ENCODE data around the gene TOMM34.
A peak's percentile ranks its signal among the peaks of the same experiment; 100 is the strongest.

Gene TOMM34

GRCh38 chr20:44916586-44916985, 43.6 kb downstream of the TOMM34 start:
- in situ Hi-C loops (cut with HindIII; ENCODE audit: low pct_ligation_motif_present, low sequenced_read_pairs): no loop called here
- Histone ChIP-seq H3K4me3 (ENCODE audit: low read depth, low read length) (no peak overlapping the region), H3K27ac (no peak overlapping the region), H3K36me3 (replicated peaks) (peaks cover 10% of the 10 kb centered on the region), H3K27me3 (replicated peaks) (no peaks in the 10 kb centered on the region)
- no peak for DNase-seq
- TF ChIP-seq CTCF (IDR thresholded peaks at IDR 0.05; ENCODE audit: low read depth, low read length, missing control alignments): no peak

- in situ Hi-C loops (cut with HindIII; ENCODE audit: low pct_ligation_motif_present, low sequenced_read_pairs): no loop called here
- peaks cover 8% of the 10 kb centered on the region for H3K36me3 ChIP-seq (replicated peaks)
- no peak overlapping the region for H3K4me3 ChIP-seq (ENCODE audit: low read depth, low read length)
Observed at GRCh38 chr20:44914924-44915323, 45.3 kb downstream of the TOMM34 start.

GRCh38 chr20:44912189-44912588, 48.0 kb downstream of the TOMM34 start:
- no peak for TF ChIP-seq CTCF (IDR thresholded peaks at IDR 0.05; ENCODE audit: low read depth, low read length, missing control alignments)
- no peak overlapping the region for H3K27ac ChIP-seq
- in situ Hi-C loops (cut with HindIII; ENCODE audit: low pct_ligation_motif_present, low sequenced_read_pairs): no loop called here
- DNase-seq: no peak
- no peaks in the 10 kb centered on the region for H3K27me3 ChIP-seq (replicated peaks)
- H3K36me3 ChIP-seq (replicated peaks): peaks cover 18% of the 10 kb centered on the region
- H3K4me3 ChIP-seq (ENCODE audit: low read depth, low read length): no peak overlapping the region

More at GRCh38 chr20:44914924-44915323, 45.3 kb downstream of the TOMM34 start:
- Histone ChIP-seq H3K27me3 (replicated peaks) (no peaks in the 10 kb centered on the region), H3K27ac (no peak overlapping the region)
- no peak for DNase-seq
- TF ChIP-seq CTCF (IDR thresholded peaks at IDR 0.05; ENCODE audit: low read depth, low read length, missing control alignments): no peak

GRCh38 chr20:44911264-44911921, 48.8 kb downstream of the TOMM34 start:
- Histone ChIP-seq H3K4me3 (ENCODE audit: low read depth, low read length) (no peak overlapping the region), H3K27ac (no peak overlapping the region), H3K36me3 (replicated peaks) (peaks cover 23% of the 10 kb centered on the region), H3K27me3 (replicated peaks) (no peaks in the 10 kb centered on the region)
- in situ Hi-C loops (cut with HindIII; ENCODE audit: low pct_ligation_motif_present, low sequenced_read_pairs): no loop called here
- peak; percentile 27 for DNase-seq
- peak; percentile 70 for TF ChIP-seq CTCF (IDR thresholded peaks at IDR 0.05; ENCODE audit: low read depth, low read length, missing control alignments)

GRCh38 chr20:44910690-44911262, 49.4 kb downstream of the TOMM34 start:
- no peak for TF ChIP-seq CTCF (IDR thresholded peaks at IDR 0.05; ENCODE audit: low read depth, low read length, missing control alignments)
- peaks cover 27% of the 10 kb centered on the region for H3K36me3 ChIP-seq (replicated peaks)
- in situ Hi-C loops (cut with HindIII; ENCODE audit: low pct_ligation_motif_present, low sequenced_read_pairs): no loop called here

More at GRCh38 chr20:44910690-44911262, 49.4 kb downstream of the TOMM34 start:
- DNase-seq: no peak
- Histone ChIP-seq H3K27me3 (replicated peaks) (no peaks in the 10 kb centered on the region), H3K27ac (no peak overlapping the region), H3K4me3 (ENCODE audit: low read depth, low read length) (peak overlapping the region; percentile 77)

All from brain microvascular endothelial cell (primary cell).